COLO668 (cell line): ENCODE data around the gene DHRS12.

ENCODE experiments used
- DNase-seq: peaks from one replicate; lab custom pipeline; 2025; ENCODE audit not compliant: unreplicated experiment; lab: John Stamatoyannopoulos, UW

DHRS12 gene

GRCh38 chr13:51784097-51784496, 19.9 kb downstream of the DHRS12 start:
- DNase-seq: no peak

GRCh38 chr13:51783428-51784094, 20.4 kb downstream of the DHRS12 start:
- DNase-seq: no peak

- no peak for DNase-seq
Measured at GRCh38 chr13:51782026-51782710, 21.8 kb downstream of the DHRS12 start.

GRCh38 chr13:51781246-51782022, 22.5 kb downstream of the DHRS12 start:
- peak; percentile 64 for DNase-seq

GRCh38 chr13:51780099-51780498, 23.9 kb downstream of the DHRS12 start:
- no peak for DNase-seq

- DNase-seq: no peak
Measured at GRCh38 chr13:51778392-51778791, 25.6 kb downstream of the DHRS12 start.

GRCh38 chr13:51777921-51778320, 26.0 kb downstream of the DHRS12 start:
- DNase-seq: no peak

- no peak for DNase-seq
Measured at GRCh38 chr13:51776179-51776578, 27.8 kb downstream of the DHRS12 start.

GRCh38 chr13:51773515-51773914, 30.4 kb downstream of the DHRS12 start:
- no peak for DNase-seq

GRCh38 chr13:51772781-51773180, 31.2 kb downstream of the DHRS12 start:
- DNase-seq: no peak

- no peak for DNase-seq
Measured at GRCh38 chr13:51772105-51772455, 31.9 kb downstream of the DHRS12 start.

- DNase-seq: no peak
Measured at GRCh38 chr13:51771418-51772104, 32.4 kb downstream of the DHRS12 start.

- no peak for DNase-seq
Measured at GRCh38 chr13:51770681-51771417, 33.1 kb downstream of the DHRS12 start.

GRCh38 chr13:51770160-51770559, 33.8 kb downstream of the DHRS12 start:
- DNase-seq: no peak

- DNase-seq: no peak
Measured at GRCh38 chr13:51769455-51770127, 34.4 kb downstream of the DHRS12 start.

GRCh38 chr13:51768976-51769375, 35.0 kb downstream of the DHRS12 start:
- DNase-seq: no peak

GRCh38 chr13:51768378-51768921, 35.5 kb downstream of the DHRS12 start:
- no peak for DNase-seq

GRCh38 chr13:51767100-51767499, 36.9 kb downstream of the DHRS12 start:
- no peak for DNase-seq

GRCh38 chr13:51765142-51765515, 38.8 kb downstream of the DHRS12 start:
- DNase-seq: no peak
